ENCODE results near the gene AREG. TPM values are rescaled to one million over a fixed set of nuclear protein-coding genes. Genes with fewer than 3 reads are reported as not detected.
"Not testable (repeated sequence)": the region's sequence is repeated elsewhere in the genome, so short reads cannot be mapped to it uniquely, and the experiment has no call there.

AREG gene
- under 1 TPM in 1 of 2 experiments, not detected in 1; 0.65 TPM for total RNA-seq

GRCh38 chr4:74444891-74445642 lies at the start of gene AREG:
Gene AREG, plus strand, starts transcription at chr4:74445136. Its CDS starts 210 bp downstream, at chr4:74445346.
- ChIA-PET CTCF (interaction anchor here (1.0 to 1.4 kb wide), 2 partner anchors 35 to 66 kb away, joined by 3 read pairs; no protein-coding TSS in a partner anchor), POLR2A (no interaction called here)

GRCh38 chr4:74395633-74396032 lies 49.3 kb upstream of the AREG start:
- ChIA-PET POLR2A (no interaction called here), CTCF (no interaction called here)

GRCh38 chr4:74397748-74398426 lies 47.0 kb upstream of the AREG start:
- CTCF ChIA-PET: no interaction called here
- POLR2A ChIA-PET: interaction anchor here (0.6 to 1.2 kb wide), 2 partner anchors 12 to 28 kb away, joined by 3 to 5 read pairs; no protein-coding TSS in a partner anchor

- CTCF ChIA-PET: not testable (repeated sequence)
- POLR2A ChIA-PET: interaction anchor here (1.2 kb wide), 1 partner anchor 27 kb away, joined by 3 read pairs; no protein-coding TSS in a partner anchor
Measured at GRCh38 chr4:74398894-74399589, 45.9 kb upstream of the AREG start.

GRCh38 chr4:74400395-74400794 lies 44.5 kb upstream of the AREG start:
- ChIA-PET CTCF (no interaction called here), POLR2A (no interaction called here)

GRCh38 chr4:74402692-74403456 lies 42.1 kb upstream of the AREG start:
- POLR2A ChIA-PET: no interaction called here
- CTCF ChIA-PET: no interaction called here

- ChIA-PET CTCF (no interaction called here), POLR2A (no interaction called here)
Measured at GRCh38 chr4:74407891-74408290, 37.0 kb upstream of the AREG start.

GRCh38 chr4:74408639-74409038 lies 36.3 kb upstream of the AREG start:
- CTCF ChIA-PET: no interaction called here

GRCh38 chr4:74410272-74410671 lies 34.7 kb upstream of the AREG start:
- CTCF ChIA-PET: interaction anchor here (1.5 kb wide), 1 partner anchor 34 kb away, joined by 3 read pairs; the partner anchor contains the start of gene AREG

More at GRCh38 chr4:74408639-74409038, 36.3 kb upstream of the AREG start:
- POLR2A ChIA-PET: no interaction called here

GRCh38 chr4:74412225-74412624 lies 32.7 kb upstream of the AREG start:
- POLR2A ChIA-PET: no interaction called here
- CTCF ChIA-PET: no interaction called here

More at GRCh38 chr4:74410272-74410671, 34.7 kb upstream of the AREG start:
- POLR2A ChIA-PET: no interaction called here

- ChIA-PET POLR2A (no interaction called here), CTCF (interaction anchor here (0.5 kb wide), 1 partner anchor 12 kb away, joined by 3 read pairs; no protein-coding TSS in a partner anchor)
Measured at GRCh38 chr4:74413265-74413664, 31.7 kb upstream of the AREG start.

- CTCF ChIA-PET: no interaction called here
- POLR2A ChIA-PET: no interaction called here
Measured at GRCh38 chr4:74414149-74414809, 30.7 kb upstream of the AREG start.

- ChIA-PET POLR2A (no interaction called here), CTCF (no interaction called here)
Measured at GRCh38 chr4:74415602-74416300, 29.2 kb upstream of the AREG start.

- CTCF ChIA-PET: no interaction called here
- POLR2A ChIA-PET: no interaction called here
Measured at GRCh38 chr4:74418063-74418670, 26.8 kb upstream of the AREG start.

GRCh38 chr4:74420863-74421262 lies 24.1 kb upstream of the AREG start:
- CTCF ChIA-PET: no interaction called here
- POLR2A ChIA-PET: no interaction called here

- POLR2A ChIA-PET: no interaction called here
- CTCF ChIA-PET: no interaction called here
Measured at GRCh38 chr4:74423104-74423503, 21.8 kb upstream of the AREG start.

GRCh38 chr4:74424111-74424510 lies 20.8 kb upstream of the AREG start:
- ChIA-PET POLR2A (no interaction called here), CTCF (no interaction called here)

- CTCF ChIA-PET: no interaction called here
- POLR2A ChIA-PET: interaction anchor here (0.6 to 1.0 kb wide), 2 partner anchors 28 to 194 kb away, joined by 3 read pairs; no protein-coding TSS in a partner anchor
Measured at GRCh38 chr4:74426101-74426500, 18.8 kb upstream of the AREG start.

Data from activated CD8-positive, alpha-beta memory T cell treated with anti-CD3 and anti-CD28 coated beads for 36 hours (primary cell).